ENCODE data around the gene CDH4. TPM values are rescaled to one million over a fixed set of nuclear protein-coding genes. Genes with fewer than 3 reads are reported as not detected.

CDH4 gene
- total and polyA plus RNA-seq, 2 donors (not counting 3 experiments of a cell fraction or from before 2014, with no cell fraction given): 0.17 to 0.51 TPM

GRCh38 chr20:61655591-61655990 is 403.5 kb downstream of the CDH4 start:
- H3K79me2 ChIP-seq (ENCODE audit: control insufficient read depth, insufficient read depth, low read length): no peaks in the 10 kb centered on the region
- no peaks in the 10 kb centered on the region for H3K27me3 ChIP-seq (ENCODE audit: control insufficient read depth in 2 of 2, insufficient read depth in 2 of 2, low read length in 2 of 2)
- no peak overlapping the region for H3K4me2 ChIP-seq (ENCODE audit: insufficient read depth, low read length)
- no peaks in the 10 kb centered on the region for H3K36me3 ChIP-seq (ENCODE audit: control insufficient read depth in 2 of 2, extremely low read depth in 1 of 2, insufficient read depth in 2 of 2, low read length in 2 of 2)
- H2AFZ ChIP-seq (ENCODE audit: low read depth, low read length): no peak overlapping the region
- H3K27ac ChIP-seq (ENCODE audit: insufficient read depth, low read depth, low read length): no peak overlapping the region
- FAIRE-seq (no peak), DNase-seq (ENCODE audit: low read depth, low spot score) (no peak)
- no peaks in the 10 kb centered on the region for H3K4me1 ChIP-seq (ENCODE audit: control insufficient read depth, extremely low read depth, insufficient read depth, low read length)
- H3K4me3 ChIP-seq (replicated peaks in 1 of 3; ENCODE audit: insufficient read depth in 1 of 3, low read depth in 1 of 3, low read length in 3 of 3): no peak overlapping the region
- ChIA-PET CTCF (no interaction called here), POLR2A (no interaction called here)
- dilution Hi-C loops (cut with MboI; ENCODE audit: extremely low pct_ligation_motif_present, low sequenced_read_pairs): no loop called here
- H3K9me3 ChIP-seq (replicated peaks; ENCODE audit: control insufficient read depth, insufficient read depth, low read length): peaks cover 2% of the 10 kb centered on the region
- no peaks in the 10 kb centered on the region for H3K9me1 ChIP-seq (replicated peaks; ENCODE audit: control insufficient read depth, extremely low read depth, insufficient read depth, low read length)
- intact Hi-C loops (cut with micrococcal nuclease): no loop called here
- no peaks in the 10 kb centered on the region for H4K20me1 ChIP-seq (replicated peaks; ENCODE audit: control insufficient read depth, extremely low read depth, insufficient read depth, low read length)
- no peak overlapping the region for H3K9ac ChIP-seq (replicated peaks; ENCODE audit: extremely low read depth, insufficient read depth, low read length)
- no TSS peak for BruUV-seq (replicated peaks)
- TF ChIP-seq, protein P1, sequence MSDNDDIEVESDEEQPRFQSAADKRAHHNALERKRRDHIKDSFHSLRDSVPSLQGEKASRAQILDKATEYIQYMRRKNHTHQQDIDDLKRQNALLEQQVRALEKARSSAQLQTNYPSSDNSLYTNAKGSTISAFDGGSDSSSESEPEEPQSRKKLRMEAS (IDR thresholded peaks at IDR 0.05; ENCODE audit: insufficient read depth, insufficient read length): no peak
- TF ChIP-seq POLR2A (IDR thresholded peaks at IDR 0.05; ENCODE audit: low read depth, low read length) (no peak), EZH2 (IDR thresholded peaks at IDR 0.05; ENCODE audit: borderline replicate concordance, low read depth, low read length, severe bottlenecking) (no peak), JUN (IDR thresholded peaks at IDR 0.05; ENCODE audit: borderline replicate concordance, insufficient read depth, insufficient read length, low read depth) (no peak), MYC (IDR thresholded peaks at IDR 0.05; ENCODE audit: low read depth, low read length) (no peak), GATA2 (IDR thresholded peaks at IDR 0.05; ENCODE audit: insufficient read depth, insufficient read length, low read depth, low read length) (no peak), FOS (IDR thresholded peaks at IDR 0.05; ENCODE audit: borderline replicate concordance, insufficient read depth, low read length) (no peak), CTCF (IDR thresholded peaks at IDR 0.05; ENCODE audit: extremely low read depth in 1 of 2, insufficient read depth in 1 of 2, low read depth in 1 of 2, low read length in 2 of 2) (no peak), POLR2AphosphoS5 (IDR thresholded peaks at IDR 0.05; ENCODE audit: insufficient read depth, low read depth, low read length) (no peak)

Data from endothelial cell of umbilical vein (primary cell).